ENCODE data around the gene SLC35F4. TPM values are rescaled to one million over a fixed set of nuclear protein-coding genes. Genes with fewer than 3 reads are reported as not detected.
A peak's percentile ranks its signal among the peaks of the same experiment; 100 is the strongest.

The SLC35F4 gene
- total and polyA plus RNA-seq, 2 of the 4 experiments (the other 2 are of a cell fraction): not detected

- no CpG with 5 or more reads among the region's 3 CpGs for WGBS, 2 experiments (ENCODE audit: extremely low coverage in 2 of 2, insufficient read length in 1 of 2)
- BruUV-seq (replicated peaks): no TSS peak
These were observed 18.3 kb upstream of the SLC35F4 start for GRCh38 chr14:57884175-57884574.

More at GRCh38 chr14:57884175-57884574, 18.3 kb upstream of the SLC35F4 start:
- Histone ChIP-seq H4K8ac (ENCODE audit: low read depth in 2 of 2, low read length in 2 of 2) (no peak overlapping the region), H3K56ac (ENCODE audit: extremely low read depth, insufficient read depth, low read length) (no peak overlapping the region), H3K4ac (ENCODE audit: low read depth, low read length) (no peak overlapping the region), H4K91ac (ENCODE audit: insufficient read depth, low read depth, low read length) (no peak overlapping the region), H3K27me3 (ENCODE audit: control insufficient read depth, insufficient read depth, low read length) (no peaks in the 10 kb centered on the region; the same call in 1 of the 2 replicates), H3K79me1 (ENCODE audit: low read depth in 1 of 2, low read length in 2 of 2) (no peaks in the 10 kb centered on the region), H3K9me1 (ENCODE audit: insufficient read depth, low read length) (no peaks in the 10 kb centered on the region), H3K23ac (ENCODE audit: low read depth, low read length) (no peak overlapping the region), H3K4me1 (ENCODE audit: control insufficient read depth, insufficient read depth, low read length) (no peaks in the 10 kb centered on the region), H3K4me3 (ENCODE audit: insufficient read depth, low read depth, low read length) (no peak overlapping the region), H3K18ac (ENCODE audit: low read depth, low read length) (no peak overlapping the region), H2AK9ac (replicated peaks; ENCODE audit: low read depth, low read length, poor library complexity) (no peak overlapping the region), H3K14ac (replicated peaks; ENCODE audit: low read depth, low read length) (no peak overlapping the region), H2BK120ac (ENCODE audit: low read depth, low read length) (no peak overlapping the region), H2BK5ac (ENCODE audit: low read depth, low read length, poor library complexity, severe bottlenecking) (no peak overlapping the region), H3K27ac (ENCODE audit: insufficient read depth, low read length) (no peak overlapping the region), H2AFZ (replicated peaks; ENCODE audit: low read length, poor library complexity) (no peak overlapping the region), H2BK15ac (ENCODE audit: low read depth, low read length) (no peak overlapping the region), H3K36me3 (ENCODE audit: control insufficient read depth, insufficient read depth, low read length) (no peaks in the 10 kb centered on the region), H3K9me3 (ENCODE audit: control insufficient read depth, insufficient read depth, low read length) (no peaks in the 10 kb centered on the region), H2AK5ac (ENCODE audit: low read depth, low read length) (no peak overlapping the region), H4K20me1 (ENCODE audit: insufficient read depth, low read length) (no peaks in the 10 kb centered on the region), H3K4me2 (ENCODE audit: low read depth, low read length) (no peak overlapping the region), H4K5ac (ENCODE audit: low read depth, low read length) (no peak overlapping the region), H3K9ac (ENCODE audit: low read depth, low read length) (no peak overlapping the region), H2BK20ac (ENCODE audit: low read depth, low read length) (no peak overlapping the region)
- in situ Hi-C loops (cut with MboI; ENCODE audit: low sequenced_read_pairs) (no loop called here), intact Hi-C loops (cut with micrococcal nuclease) (no loop called here), dilution Hi-C loops (cut with HindIII; ENCODE audit: low sequenced_read_pairs, unreplicated experiment) (no loop called here)
- no peak for TF ChIP-seq RCOR1 (IDR thresholded peaks at IDR 0.05; ENCODE audit: insufficient replicate concordance, low read length)
- TF ChIP-seq, protein P1, sequence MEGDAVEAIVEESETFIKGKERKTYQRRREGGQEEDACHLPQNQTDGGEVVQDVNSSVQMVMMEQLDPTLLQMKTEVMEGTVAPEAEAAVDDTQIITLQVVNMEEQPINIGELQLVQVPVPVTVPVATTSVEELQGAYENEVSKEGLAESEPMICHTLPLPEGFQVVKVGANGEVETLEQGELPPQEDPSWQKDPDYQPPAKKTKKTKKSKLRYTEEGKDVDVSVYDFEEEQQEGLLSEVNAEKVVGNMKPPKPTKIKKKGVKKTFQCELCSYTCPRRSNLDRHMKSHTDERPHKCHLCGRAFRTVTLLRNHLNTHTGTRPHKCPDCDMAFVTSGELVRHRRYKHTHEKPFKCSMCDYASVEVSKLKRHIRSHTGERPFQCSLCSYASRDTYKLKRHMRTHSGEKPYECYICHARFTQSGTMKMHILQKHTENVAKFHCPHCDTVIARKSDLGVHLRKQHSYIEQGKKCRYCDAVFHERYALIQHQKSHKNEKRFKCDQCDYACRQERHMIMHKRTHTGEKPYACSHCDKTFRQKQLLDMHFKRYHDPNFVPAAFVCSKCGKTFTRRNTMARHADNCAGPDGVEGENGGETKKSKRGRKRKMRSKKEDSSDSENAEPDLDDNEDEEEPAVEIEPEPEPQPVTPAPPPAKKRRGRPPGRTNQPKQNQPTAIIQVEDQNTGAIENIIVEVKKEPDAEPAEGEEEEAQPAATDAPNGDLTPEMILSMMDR (conservative IDR thresholded peaks at IDR 0.05; ENCODE audit: low read depth, low read length): peak; percentile 6; the same call in 1 of the 2 replicates
- no peak for DNase-seq
- CTCF ChIA-PET: interaction anchor here (0.9 kb wide), 1 partner anchor 9 kb away, joined by 3 read pairs; no protein-coding TSS in a partner anchor
- POLR2A ChIA-PET (ENCODE audit: unreplicated experiment): no interaction called here
- ATAC-seq (ENCODE audit: low read depth): no peak
